Gastroesophageal sphincter (tissue), 3 donors: Measurements from ENCODE around the gene WIPF2.

Experiments
- POLR2AphosphoS5 ChIP-seq: sonication (generic); formaldehyde crosslinking; IDR thresholded peaks from one replicate; pipeline ENCODE4 v1.6.1; 2017; ENCODE audit warnings: antibody characterized with exemption
- TF ChIP-seq, protein P1 (sequence below), 4 experiments: fragments of 200-600 bp in 2 of 4; fragments of 450-650 bp in 2 of 4; sonication (generic) in 1 of 4; IDR thresholded peaks; one replicate each; pipeline ENCODE4 v1.5.1; 2017 to 2019; ENCODE audit warnings: antibody characterized with exemption in 4 of 4, mild to moderate bottlenecking in 2 of 4, moderate library complexity in 2 of 4

DNA sequence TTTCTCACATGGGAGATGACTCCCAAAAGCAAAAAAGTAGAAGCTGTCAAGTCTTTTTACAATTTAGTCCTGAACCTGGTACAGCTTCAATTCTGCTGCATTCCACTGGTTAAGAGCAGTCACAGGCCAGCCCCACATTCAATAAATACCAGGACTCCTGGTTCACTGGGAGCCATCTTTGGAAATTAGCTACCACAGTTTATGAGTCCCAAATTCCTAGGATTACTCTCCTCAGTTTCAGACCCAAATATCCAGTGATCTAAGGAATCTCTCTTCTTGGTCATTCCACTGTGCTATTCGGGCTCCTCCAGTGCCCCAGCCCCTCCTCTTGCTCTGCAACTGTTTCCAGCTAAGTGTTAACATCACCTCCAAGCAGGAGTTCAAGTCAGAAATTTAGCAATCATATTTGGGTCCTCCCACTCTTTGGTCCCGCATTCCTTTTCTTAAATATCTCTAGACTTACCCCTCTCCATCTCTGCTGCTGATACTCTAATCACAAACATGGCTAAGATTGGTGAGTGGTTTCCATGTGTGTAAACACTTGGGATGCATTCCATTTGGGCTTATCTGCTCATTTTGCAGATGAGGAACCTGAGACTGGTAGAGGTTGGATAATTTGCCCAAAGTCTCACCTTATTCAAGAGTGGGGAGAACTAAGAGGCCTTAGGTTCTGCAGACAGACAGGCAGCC is 9.6 kb upstream of the WIPF2 start:
- TF ChIP-seq, protein P1, sequence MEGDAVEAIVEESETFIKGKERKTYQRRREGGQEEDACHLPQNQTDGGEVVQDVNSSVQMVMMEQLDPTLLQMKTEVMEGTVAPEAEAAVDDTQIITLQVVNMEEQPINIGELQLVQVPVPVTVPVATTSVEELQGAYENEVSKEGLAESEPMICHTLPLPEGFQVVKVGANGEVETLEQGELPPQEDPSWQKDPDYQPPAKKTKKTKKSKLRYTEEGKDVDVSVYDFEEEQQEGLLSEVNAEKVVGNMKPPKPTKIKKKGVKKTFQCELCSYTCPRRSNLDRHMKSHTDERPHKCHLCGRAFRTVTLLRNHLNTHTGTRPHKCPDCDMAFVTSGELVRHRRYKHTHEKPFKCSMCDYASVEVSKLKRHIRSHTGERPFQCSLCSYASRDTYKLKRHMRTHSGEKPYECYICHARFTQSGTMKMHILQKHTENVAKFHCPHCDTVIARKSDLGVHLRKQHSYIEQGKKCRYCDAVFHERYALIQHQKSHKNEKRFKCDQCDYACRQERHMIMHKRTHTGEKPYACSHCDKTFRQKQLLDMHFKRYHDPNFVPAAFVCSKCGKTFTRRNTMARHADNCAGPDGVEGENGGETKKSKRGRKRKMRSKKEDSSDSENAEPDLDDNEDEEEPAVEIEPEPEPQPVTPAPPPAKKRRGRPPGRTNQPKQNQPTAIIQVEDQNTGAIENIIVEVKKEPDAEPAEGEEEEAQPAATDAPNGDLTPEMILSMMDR (IDR thresholded peaks at IDR 0.05), result no peak
- no peak for TF ChIP-seq POLR2AphosphoS5
